H1 (cell line): ENCODE results near the gene RAP1A.

Experiments
- CTCF ChIP-seq, 3 experiments: IDR thresholded peaks; 1 replicate in 2 of 3; 2 replicates in 1 of 3; pipeline versions ENCODE4 v1.5.1 to v1.6.1; 2011; ENCODE audit warnings: low read length in 3 of 3, mild to moderate bottlenecking in 3 of 3, inconsistent platforms in 2 of 3, low read depth in 1 of 3, moderate library complexity in 1 of 3; ENCODE audit not compliant: insufficient read depth in 1 of 3; ENCODE audit errors: control extremely low read depth in 1 of 3
- EZH2 ChIP-seq: fragments of 200-600 bp; sonication (generic); IDR thresholded peaks from 2 replicates; pipeline ENCODE4 v1.7.1; 2012; ENCODE audit warnings: low read depth, mild to moderate bottlenecking, moderate library complexity, low read length, inconsistent platforms; ENCODE audit not compliant: severe bottlenecking
- POLR2AphosphoS5 ChIP-seq: IDR thresholded peaks from 2 replicates; pipeline ENCODE4 v1.6.1; 2011; ENCODE audit warnings: low read depth, low read length
- TBP ChIP-seq: IDR thresholded peaks from 2 replicates; pipeline ENCODE4 v1.6.1; 2011; ENCODE audit warnings: low read depth, low read length, improper control_type of control experiment

DNA sequence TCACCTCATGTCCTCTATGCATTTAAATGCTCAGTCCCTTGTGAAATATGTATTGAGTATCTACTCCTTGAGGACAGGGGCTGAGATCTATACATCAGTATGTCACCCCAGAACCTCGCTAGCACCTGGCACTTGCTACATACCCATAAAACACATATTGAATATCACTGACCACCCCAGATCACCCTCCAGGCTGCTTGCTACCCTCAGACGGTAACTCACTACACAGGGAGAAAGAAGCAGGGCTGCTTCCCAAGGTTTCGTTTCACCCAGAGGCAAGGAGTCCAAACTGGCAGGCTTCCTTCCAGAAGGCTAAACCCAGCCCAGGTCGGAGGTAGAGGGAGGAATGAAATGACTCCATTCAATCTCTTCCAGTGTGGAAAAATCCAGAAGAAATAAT, 111.1 kb downstream of the RAP1A start:
- no peak for TF ChIP-seq TBP
- no peak for TF ChIP-seq POLR2AphosphoS5
- TF ChIP-seq CTCF (IDR thresholded peaks at IDR 0.05; ENCODE audit: control extremely low read depth in 1 of 3, insufficient read depth in 1 of 3, low read depth in 1 of 3, low read length in 3 of 3): no peak
- no peak for TF ChIP-seq EZH2
